Stimulated activated CD8-positive, alpha-beta memory T cell treated with anti-CD3 and anti-CD28 coated beads, Interleukin-2, amount 100 ng/mL, for 1 hour (primary cell): ENCODE results near the gene P2RX2.
"Not testable (repeated sequence)": the region's sequence is repeated elsewhere in the genome, so short reads cannot be mapped to it uniquely, and the experiment has no call there.

Experiments used
- DNase-seq, 2 donors: peaks; one replicate each; pipeline ENCODE4 v3.0.0-alpha.2; 2020; ENCODE audit warnings: low read depth in 2 of 2

Gene P2RX2

DNA sequence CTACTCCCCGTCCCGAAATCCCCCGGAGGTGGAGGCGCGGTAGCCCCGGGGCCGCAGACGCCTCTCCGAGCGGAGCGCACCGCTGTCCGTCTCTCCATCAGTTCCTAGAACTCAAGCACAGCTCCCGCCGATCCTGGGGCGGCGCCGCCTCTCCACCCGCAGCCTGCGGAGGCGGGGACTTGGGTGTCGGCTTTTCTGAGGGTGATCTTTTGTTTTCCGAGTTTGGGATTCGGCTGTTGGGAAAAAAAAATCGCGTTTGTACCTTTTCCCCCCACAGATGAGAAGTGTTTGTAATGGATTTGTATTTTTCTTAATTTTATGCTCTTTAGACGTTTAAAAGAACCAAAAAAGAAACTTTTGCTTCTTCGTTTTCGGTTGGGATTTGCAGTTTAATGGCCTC is 34.8 kb upstream of the P2RX2 start:
- DNase-seq = no peak

DNA sequence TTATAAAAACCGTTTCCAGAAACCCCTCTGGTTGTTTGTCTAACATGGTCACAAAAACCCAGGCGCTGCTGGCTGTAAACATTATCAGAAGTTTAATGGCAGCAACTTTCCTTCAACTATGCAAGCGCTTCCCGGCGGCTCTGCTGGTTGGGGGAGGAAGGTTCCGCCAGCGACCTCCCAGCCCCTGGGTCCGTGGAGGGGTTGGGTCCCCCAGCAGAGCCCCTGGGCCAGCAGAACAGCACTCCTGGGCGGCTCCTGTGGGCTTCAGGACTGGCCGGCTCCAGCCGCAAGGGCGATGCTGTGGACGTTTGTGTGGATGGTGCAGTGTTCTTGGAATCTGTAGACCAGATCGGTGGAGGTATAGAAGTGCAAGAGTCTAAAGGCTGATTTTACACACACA is 34.1 kb upstream of the P2RX2 start:
- DNase-seq = no peak

DNA sequence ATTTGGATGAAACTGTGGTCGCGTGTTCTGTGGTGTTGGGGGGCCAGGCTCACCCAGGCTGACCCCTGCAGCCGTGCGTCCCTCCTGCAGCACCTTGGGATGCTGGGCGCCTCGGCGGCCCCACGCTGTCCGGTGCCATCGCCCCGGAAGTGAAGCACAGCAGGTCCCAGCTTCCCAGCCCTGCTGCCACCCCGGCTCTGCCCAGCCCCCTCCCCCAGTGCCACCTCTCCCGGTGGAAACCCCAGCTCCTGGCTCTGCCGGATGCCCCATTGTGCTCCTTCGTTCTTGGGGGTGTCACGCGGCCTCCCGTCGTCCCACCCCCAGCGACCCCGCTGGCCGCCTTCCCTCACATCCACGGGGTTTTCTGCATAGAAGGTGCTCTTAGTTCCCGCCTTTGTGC is 33.4 kb upstream of the P2RX2 start:
- no peak for DNase-seq

GRCh38 chr12:132586929-132587328 is 31.6 kb upstream of the P2RX2 start:
- no peak for DNase-seq

DNA sequence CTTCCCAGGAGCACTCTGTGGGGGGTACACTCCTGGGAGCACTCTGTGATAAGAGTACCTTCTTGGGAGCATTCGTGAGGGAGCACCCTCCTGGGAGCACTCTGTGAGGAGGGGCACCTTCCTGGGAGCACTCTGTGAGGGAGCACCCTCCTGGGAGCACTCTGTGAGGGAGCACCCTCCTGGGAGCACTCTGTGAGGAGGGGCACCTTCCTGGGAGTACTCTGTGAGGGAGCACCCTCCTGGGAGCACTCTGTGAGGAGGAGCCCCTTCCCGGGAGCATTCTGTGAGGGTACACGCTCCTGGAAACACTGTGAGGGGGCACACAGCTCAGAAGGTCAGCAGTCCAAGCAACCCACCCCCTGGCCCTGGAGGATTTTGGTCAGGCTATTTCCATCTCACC is 30.8 kb upstream of the P2RX2 start:
- no peak for DNase-seq

DNA sequence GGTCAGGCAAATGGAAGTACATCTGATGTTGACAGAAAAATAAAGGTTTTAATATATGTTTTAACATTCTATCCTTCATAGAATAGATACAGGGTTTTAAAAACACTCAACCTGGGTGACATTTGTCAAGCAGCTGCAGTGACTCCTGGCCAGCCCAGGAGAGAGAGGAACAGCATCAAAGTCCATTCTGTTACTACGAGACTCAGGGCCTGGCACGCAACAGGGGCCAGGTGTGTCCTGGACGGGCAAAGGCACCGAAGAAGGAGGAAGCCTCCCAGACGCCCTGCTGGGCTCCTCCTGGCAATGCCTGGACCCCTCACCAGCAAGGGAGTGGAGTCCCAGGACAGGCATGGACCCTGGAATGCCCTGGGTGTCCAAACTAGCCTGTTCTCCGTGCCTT is 30.3 kb upstream of the P2RX2 start:
- DNase-seq = no peak

DNA sequence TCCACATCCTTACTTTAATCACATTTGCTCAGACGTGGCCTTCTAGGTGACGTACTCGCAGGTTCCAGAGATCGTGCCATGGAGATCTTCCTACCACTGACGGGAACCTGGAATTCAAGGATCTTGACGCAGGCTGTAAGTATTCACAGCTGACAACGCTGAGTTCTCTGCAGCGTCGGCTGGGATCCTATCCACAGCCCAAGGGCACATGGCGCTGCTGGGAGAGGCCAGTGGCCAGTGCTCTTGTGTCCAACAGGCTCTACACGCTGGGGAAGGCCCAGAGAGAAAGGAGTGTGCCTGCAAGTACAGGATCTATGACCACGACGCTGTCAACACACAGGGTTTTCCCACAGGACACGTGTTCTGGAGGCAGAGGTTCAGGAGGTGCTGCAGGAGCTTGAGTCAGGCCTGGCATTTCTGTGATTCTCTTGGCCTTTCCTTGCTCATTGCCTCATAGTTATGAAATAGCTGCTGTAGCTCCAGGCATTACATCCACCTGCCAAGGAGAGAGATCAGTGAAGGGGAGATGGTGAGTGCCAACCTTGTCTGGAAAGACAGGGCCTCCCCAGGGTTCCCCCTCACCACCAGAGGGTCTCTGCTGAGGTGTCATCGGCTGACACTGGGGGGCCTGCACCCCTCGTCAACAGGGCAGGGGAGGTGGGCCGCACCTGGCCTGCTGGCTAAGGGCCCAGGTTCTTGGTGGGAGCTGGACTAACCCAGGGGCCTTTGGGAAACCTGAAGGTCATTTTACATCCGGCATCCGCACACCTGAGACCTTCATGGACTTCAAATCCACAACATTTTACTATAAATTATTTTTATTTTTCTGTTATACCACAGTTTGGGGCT is 29.5 kb upstream of the P2RX2 start:
- no peak for DNase-seq

- no peak for DNase-seq
Observed at GRCh38 chr12:132591107-132591935, 27.3 kb upstream of the P2RX2 start.

GRCh38 chr12:132592282-132592970 is 26.1 kb upstream of the P2RX2 start:
- no peak for DNase-seq

- DNase-seq = no peak
Observed at GRCh38 chr12:132593071-132593470, 25.5 kb upstream of the P2RX2 start.

DNA sequence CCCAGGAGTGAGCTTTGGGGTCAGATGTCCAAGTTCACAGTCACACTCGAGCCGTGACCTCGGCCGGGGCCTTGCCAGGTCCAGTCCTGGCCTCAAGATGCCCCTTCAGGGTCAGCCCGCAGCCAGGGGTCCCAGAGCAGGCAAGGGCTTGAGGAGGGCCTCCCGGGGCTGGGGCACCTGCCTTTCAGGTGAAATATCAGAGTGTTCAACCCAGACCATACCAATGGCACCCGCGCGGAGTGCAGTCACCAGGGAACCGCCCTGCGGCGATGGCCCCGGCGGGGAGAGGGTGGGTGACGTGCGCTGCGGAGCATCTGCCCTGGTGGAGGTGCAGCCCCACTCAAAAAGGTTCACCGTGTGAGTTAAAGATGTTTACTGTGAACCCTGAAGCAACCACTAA is 25.1 kb upstream of the P2RX2 start:
- no peak for DNase-seq

DNA sequence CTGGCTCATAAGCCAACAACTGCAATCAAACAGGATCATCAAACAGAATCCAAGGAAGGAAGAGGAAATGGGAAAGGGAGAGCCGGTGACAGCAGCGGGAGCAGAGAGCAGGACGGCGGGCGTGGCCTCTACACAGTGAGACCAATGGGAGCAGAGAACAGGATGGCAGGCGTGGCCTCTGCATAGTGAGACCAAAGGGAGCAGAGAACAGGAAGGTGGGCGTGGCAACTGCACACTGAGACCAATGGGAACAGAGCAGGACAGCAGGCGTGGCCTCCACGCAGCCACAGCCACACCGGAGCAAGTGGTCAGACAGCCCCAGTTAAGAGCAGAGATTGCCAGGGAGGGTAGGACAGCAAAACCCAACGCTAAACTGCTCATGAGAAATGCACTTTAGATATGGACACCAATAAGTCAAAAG is 24.6 kb upstream of the P2RX2 start:
- no peak for DNase-seq

GRCh38 chr12:132595183-132595582 is 23.4 kb upstream of the P2RX2 start:
- DNase-seq = no peak

DNA sequence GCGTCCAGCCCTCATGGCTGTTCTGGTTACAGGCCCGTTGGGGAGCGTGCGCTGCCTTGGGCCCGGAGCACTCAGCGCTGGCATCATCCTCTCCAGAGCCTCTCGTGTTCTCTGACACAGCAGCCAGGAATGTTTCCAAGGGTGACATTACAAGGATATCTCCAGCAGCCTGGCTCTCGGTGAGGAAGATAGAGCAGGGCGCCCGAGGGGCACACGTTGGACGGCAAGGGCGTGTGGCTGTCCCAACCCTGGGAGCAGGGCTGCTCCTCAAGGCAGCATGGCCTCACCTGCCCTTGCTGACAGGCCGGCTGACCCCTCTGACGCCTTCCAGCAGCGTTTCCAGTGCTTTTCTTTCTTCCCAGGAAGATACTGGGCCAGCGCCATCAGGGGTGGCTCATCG is 22.6 kb upstream of the P2RX2 start:
- DNase-seq = no peak

DNA sequence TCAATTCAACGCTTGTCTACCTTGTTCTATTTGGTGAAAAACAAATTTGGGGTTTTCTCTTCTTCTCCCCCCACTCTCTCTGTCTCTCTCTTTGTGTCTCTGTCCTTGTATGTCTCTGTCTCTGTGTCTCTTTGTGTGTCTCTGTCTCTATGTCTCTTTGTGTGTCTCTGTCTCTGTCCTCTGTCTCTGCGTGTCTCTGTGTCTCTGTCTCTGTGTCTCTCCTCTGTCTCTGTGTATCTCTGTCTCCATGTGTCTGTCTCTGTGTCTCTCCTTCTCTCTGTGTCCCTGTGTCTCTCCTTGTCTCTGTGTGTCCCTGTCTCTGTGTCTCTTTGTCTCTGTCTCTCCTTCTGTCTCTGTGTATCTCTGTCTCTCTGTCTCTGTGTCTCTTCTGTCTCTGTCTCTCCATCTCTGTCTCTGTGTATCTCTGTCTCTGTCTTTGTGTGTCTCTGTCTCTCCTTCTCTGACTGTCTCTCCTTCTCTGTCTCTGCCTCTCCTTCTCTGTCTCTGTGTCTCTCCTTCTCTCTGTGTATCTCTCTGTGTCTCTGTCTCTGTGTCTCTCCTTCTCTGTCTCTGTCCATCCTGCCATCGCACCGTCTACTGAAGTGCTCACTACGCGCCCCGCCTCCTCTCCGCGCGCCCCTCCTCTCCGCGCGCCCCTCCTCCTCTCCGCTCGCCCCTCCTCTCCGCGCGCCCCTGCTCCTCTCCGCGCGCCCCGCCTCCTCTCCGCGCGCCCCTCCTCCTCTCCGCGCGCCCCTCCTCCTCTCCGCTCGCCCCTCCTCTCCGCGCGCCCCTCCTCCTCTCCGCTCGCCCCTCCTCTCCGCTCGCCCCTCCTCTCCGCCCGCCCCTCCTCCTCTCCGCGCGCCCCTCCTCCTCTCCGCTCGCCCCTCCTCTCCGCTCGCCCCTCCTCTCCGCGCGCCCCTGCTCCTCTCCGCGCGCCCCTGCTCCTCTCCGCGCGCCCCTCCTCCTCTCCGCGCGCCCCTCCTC is 21.0 kb upstream of the P2RX2 start:
- no peak for DNase-seq

GRCh38 chr12:132599502-132599901 is 19.1 kb upstream of the P2RX2 start:
- not testable (repeated sequence) for DNase-seq

- no peak for DNase-seq
Observed at GRCh38 chr12:132600048-132601032, 18.2 kb upstream of the P2RX2 start.

GRCh38 chr12:132601171-132601883 is 17.2 kb upstream of the P2RX2 start:
- no peak for DNase-seq

DNA sequence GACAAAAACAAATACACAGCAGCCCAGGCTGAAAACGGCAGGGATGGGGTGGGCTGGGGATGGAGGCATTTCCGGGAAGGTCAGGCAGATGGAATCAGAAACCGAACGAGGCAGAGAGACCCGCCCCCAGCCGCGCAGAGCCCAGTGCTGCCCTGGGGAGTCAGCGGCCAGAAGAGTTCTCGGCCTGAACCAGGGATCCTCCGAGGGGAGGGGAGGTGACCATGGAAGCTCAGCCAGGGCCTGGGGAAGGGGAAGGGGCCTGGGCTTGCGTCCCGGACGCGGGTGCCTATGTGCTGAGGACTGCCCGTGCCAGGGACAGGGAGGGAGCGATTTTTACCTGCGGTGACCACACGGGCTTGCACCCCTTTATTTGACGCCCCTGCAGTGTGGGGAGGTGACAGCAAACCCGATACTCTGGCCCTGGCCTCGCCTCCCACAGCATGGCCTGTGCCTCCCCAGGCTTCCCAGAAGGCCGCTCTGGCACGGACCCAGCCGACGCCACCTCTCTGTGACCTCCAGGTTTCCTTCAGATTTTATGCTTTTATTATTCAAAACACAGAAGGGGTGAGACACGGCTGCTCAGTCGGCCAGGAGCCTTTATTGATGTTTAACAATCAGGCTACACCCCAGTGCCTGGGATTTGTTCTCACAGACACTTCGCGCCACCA is 15.9 kb upstream of the P2RX2 start:
- DNase-seq = no peak
